ENCODE data around the gene TAF6. TPM values are rescaled to one million over a fixed set of nuclear protein-coding genes. Genes with fewer than 3 reads are reported as not detected.

The TAF6 gene
- total RNA-seq, 1 experiment from 2014 or later, result 87.1 TPM

GRCh38 chr7:100087055-100087750 lies 32.0 kb downstream of the TAF6 start:
- no peaks in the 10 kb centered on the region for H3K9me3 ChIP-seq (ENCODE audit: control insufficient read depth, low read depth, low read length)
- no peak overlapping the region for H2BK120ac ChIP-seq (ENCODE audit: low read depth, low read length, poor library complexity, severe bottlenecking)
- no peak for TF ChIP-seq CTCF (conservative IDR thresholded peaks at IDR 0.05)
- H3K79me1 ChIP-seq (ENCODE audit: insufficient read depth, low read depth, low read length, poor library complexity, severe bottlenecking), result no peaks in the 10 kb centered on the region
- no peak overlapping the region for H3K4me2 ChIP-seq (ENCODE audit: insufficient read depth, insufficient read length, low read length)
- H3K23me2 ChIP-seq (ENCODE audit: insufficient read length, low read depth, low read length, poor library complexity, severe bottlenecking), result peaks cover 4% of the 10 kb centered on the region
- no peak overlapping the region for H4K91ac ChIP-seq (ENCODE audit: insufficient read length, low read depth, low read length)
- peaks cover 23 to 26% (median 24%) of the 10 kb centered on the region in 3 experiments for H3K36me3 Mint-ChIP-seq (ENCODE audit: insufficient read depth in 1 of 3, low read depth in 3 of 3)
- H3K4me1 ChIP-seq (ENCODE audit: insufficient read depth, low read length), result no peaks in the 10 kb centered on the region
- H3K27ac Mint-ChIP-seq, result peak overlapping the region in 1 of 3 experiments; percentile 77; a peak in 2 of 7 replicates
- H4K8ac ChIP-seq (replicated peaks; ENCODE audit: insufficient read length, low read depth, low read length), result no peak overlapping the region
- no peaks in the 10 kb centered on the region; a peak in 1 of 5 replicates for H3K9me3 Mint-ChIP-seq
- H2BK20ac ChIP-seq (ENCODE audit: low read depth, low read length, poor library complexity, severe bottlenecking), result no peak overlapping the region
- H2AFZ ChIP-seq (ENCODE audit: low read length), result no peak overlapping the region
- H3K18ac ChIP-seq (ENCODE audit: insufficient read length, low read depth, low read length), result no peak overlapping the region
- no peaks in the 10 kb centered on the region for H3K27me3 ChIP-seq (ENCODE audit: insufficient read depth, low read length)
- no peak for DNase-seq
- H3K4me3 Mint-ChIP-seq, result peak overlapping the region; percentile 2 to 3; a peak in 2 of 5 replicates
- no peaks in the 10 kb centered on the region for H3K79me2 ChIP-seq (ENCODE audit: insufficient read depth, low read length)
- no peak overlapping the region for H3K4ac ChIP-seq (ENCODE audit: low read depth, low read length)
- H3K9ac ChIP-seq (ENCODE audit: extremely low read depth, insufficient read length, low read length), result no peak overlapping the region
- H3K23ac ChIP-seq (ENCODE audit: insufficient read length, low read depth, low read length), result no peak overlapping the region
- peaks cover 5% of the 10 kb centered on the region for H3K27me3 Mint-ChIP-seq (ENCODE audit: low read depth)
- H3K14ac ChIP-seq (ENCODE audit: insufficient read depth, low read length), result no peak overlapping the region
- no peak overlapping the region for H3K27ac ChIP-seq (ENCODE audit: insufficient read length, low read depth, low read length)
- no CpG with 5 or more reads among the region's 10 CpGs for WGBS (ENCODE audit: extremely low coverage, insufficient read length, low lambda C conversion rate)
- peaks cover 14 to 22% of the 10 kb centered on the region in 2 experiments for H3K4me1 Mint-ChIP-seq
- no peak overlapping the region for H3K56ac ChIP-seq (ENCODE audit: insufficient read length, low read depth, low read length)
- no peak overlapping the region for H2BK15ac ChIP-seq (ENCODE audit: low read depth, low read length)
- no peaks in the 10 kb centered on the region for H4K20me1 ChIP-seq (ENCODE audit: control insufficient read depth, insufficient read depth, insufficient read length)
- H4K5ac ChIP-seq (ENCODE audit: insufficient read length, low read depth, low read length), result no peak overlapping the region
- no peak overlapping the region for H2BK12ac ChIP-seq (ENCODE audit: insufficient read length, low read depth, low read length)
- H3T11ph ChIP-seq (ENCODE audit: low read length), result no peak overlapping the region
- H2AK5ac ChIP-seq (ENCODE audit: insufficient read length, low read length), result no peak overlapping the region
- H2BK5ac ChIP-seq (ENCODE audit: insufficient read length, low read length), result no peak overlapping the region
